ENCODE results near the gene HSPA12A. TPM values are rescaled to one million over a fixed set of nuclear protein-coding genes. Genes with fewer than 3 reads are reported as not detected.

The HSPA12A gene
- total RNA-seq, 2 experiments from 2014 or later = 0.40 to 0.41 TPM

DNA sequence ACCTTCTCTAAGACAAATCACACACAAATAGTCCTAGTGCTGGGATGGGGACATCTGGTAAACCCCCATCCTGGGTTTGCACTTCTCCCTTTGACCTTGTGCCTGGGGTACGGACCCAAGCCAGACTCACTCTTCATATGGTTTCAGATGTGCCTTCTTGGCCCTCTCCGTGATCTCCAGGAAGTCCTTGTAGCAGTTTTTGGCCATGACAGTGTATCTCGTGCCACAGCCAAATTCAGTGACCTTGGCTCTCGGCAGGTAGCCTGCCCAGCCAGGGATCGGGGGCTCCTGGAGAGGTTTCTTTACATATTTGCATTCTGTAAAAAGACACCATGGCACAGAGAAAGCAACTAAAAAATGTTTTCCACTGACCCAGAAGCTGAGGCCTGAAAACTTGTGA lies 77.7 kb downstream of the HSPA12A start:
- Mint-ChIP-seq H3K27me3 (peaks cover 27% of the 10 kb centered on the region), H3K27ac (no peak overlapping the region), H3K36me3 (no peaks in the 10 kb centered on the region), H3K9me3 (no peaks in the 10 kb centered on the region), H3K4me3 (no peak overlapping the region), H3K4me1 (ENCODE audit: low read depth) (no peaks in the 10 kb centered on the region)
- no peak for DNase-seq
- ChIA-PET CTCF (interaction anchor here (1.2 kb wide), 1 partner anchor 18 kb away, joined by 3 read pairs; no protein-coding TSS in a partner anchor), POLR2A (no interaction called here)
- intact Hi-C loops (cut with micrococcal nuclease) = no loop called here

- DNase-seq = no peak
- Mint-ChIP-seq H3K27me3 (peaks cover 18% of the 10 kb centered on the region), H3K4me3 (no peak overlapping the region), H3K27ac (no peak overlapping the region), H3K36me3 (no peaks in the 10 kb centered on the region), H3K4me1 (ENCODE audit: low read depth) (no peaks in the 10 kb centered on the region), H3K9me3 (no peaks in the 10 kb centered on the region)
- intact Hi-C loops (cut with micrococcal nuclease) = no loop called here
- ChIA-PET CTCF (no interaction called here), POLR2A (no interaction called here)
These were observed 79.0 kb downstream of the HSPA12A start for GRCh38 chr10:116663342-116663741.

GRCh38 chr10:116660860-116661259 lies 81.5 kb downstream of the HSPA12A start:
- ChIA-PET POLR2A (no interaction called here), CTCF (interaction anchor here (0.7 kb wide), 1 partner anchor 507 kb away, joined by 4 read pairs; no protein-coding TSS in a partner anchor)
- intact Hi-C loops (cut with micrococcal nuclease) = no loop called here
- Mint-ChIP-seq H3K9me3 (no peaks in the 10 kb centered on the region), H3K27me3 (peaks cover 13% of the 10 kb centered on the region), H3K27ac (no peak overlapping the region), H3K4me3 (no peak overlapping the region), H3K4me1 (ENCODE audit: low read depth) (no peaks in the 10 kb centered on the region), H3K36me3 (no peaks in the 10 kb centered on the region)
- no peak for DNase-seq

DNA sequence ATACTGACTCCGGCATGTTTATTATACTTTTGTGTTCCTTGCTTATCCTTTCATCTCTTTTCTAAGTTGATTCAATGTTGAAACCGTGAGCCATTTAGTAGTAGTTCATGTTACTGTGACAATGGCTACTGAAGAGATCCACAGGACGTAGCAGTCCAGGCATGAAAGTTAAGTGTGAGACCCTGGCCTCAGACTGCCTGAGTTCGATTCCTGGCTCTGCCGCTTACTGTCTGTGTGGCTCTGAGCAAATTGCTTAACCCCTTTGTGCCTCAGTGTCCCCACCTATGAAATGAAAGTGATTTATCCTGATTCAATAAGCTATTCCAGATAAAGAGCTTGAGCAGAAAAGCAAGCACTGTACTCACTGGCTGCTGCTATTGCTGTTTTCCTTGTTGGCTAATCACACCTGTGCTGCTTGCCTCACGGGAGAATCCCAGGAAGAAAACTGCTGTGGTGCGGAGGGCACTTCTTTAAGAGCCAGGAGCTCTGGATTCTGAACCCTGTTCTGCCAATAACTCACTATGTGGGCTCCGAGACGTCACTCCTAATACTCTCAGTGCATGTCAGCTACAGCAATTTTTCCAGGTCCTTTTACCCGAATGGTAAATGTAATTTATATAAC lies 83.2 kb downstream of the HSPA12A start:
- POLR2A ChIA-PET = no interaction called here
- H3K27ac Mint-ChIP-seq = no peak overlapping the region
- no peak overlapping the region for H3K4me3 Mint-ChIP-seq
- DNase-seq = no peak
- intact Hi-C loops (cut with micrococcal nuclease) = no loop called here
- no peaks in the 10 kb centered on the region for H3K36me3 Mint-ChIP-seq
- CTCF ChIA-PET = no interaction called here
- H3K27me3 Mint-ChIP-seq = peaks cover 13% of the 10 kb centered on the region
- no peaks in the 10 kb centered on the region for H3K4me1 Mint-ChIP-seq (ENCODE audit: low read depth)
- H3K9me3 Mint-ChIP-seq = no peaks in the 10 kb centered on the region

- intact Hi-C loops (cut with micrococcal nuclease) = no loop called here
These were observed 84.4 kb downstream of the HSPA12A start for GRCh38 chr10:116657863-116658551.

GRCh38 chr10:116656044-116656443 lies 86.3 kb downstream of the HSPA12A start:
- no peak overlapping the region for H3K4me3 Mint-ChIP-seq
- H3K9me3 Mint-ChIP-seq = no peaks in the 10 kb centered on the region
- H3K4me1 Mint-ChIP-seq (ENCODE audit: low read depth) = no peaks in the 10 kb centered on the region
- no peaks in the 10 kb centered on the region for H3K36me3 Mint-ChIP-seq
- POLR2A ChIA-PET = no interaction called here
- intact Hi-C loops (cut with micrococcal nuclease) = no loop called here
- no peak for DNase-seq
- H3K27ac Mint-ChIP-seq = no peak overlapping the region
- H3K27me3 Mint-ChIP-seq = peaks cover 4% of the 10 kb centered on the region
- CTCF ChIA-PET = no interaction called here

More at GRCh38 chr10:116657863-116658551, 84.4 kb downstream of the HSPA12A start:
- Mint-ChIP-seq H3K27me3 (peaks cover 8% of the 10 kb centered on the region), H3K27ac (no peak overlapping the region), H3K4me3 (no peak overlapping the region), H3K9me3 (no peaks in the 10 kb centered on the region), H3K36me3 (no peaks in the 10 kb centered on the region), H3K4me1 (ENCODE audit: low read depth) (no peaks in the 10 kb centered on the region)
- DNase-seq = no peak
- POLR2A ChIA-PET = no interaction called here
- CTCF ChIA-PET = no interaction called here

DNA sequence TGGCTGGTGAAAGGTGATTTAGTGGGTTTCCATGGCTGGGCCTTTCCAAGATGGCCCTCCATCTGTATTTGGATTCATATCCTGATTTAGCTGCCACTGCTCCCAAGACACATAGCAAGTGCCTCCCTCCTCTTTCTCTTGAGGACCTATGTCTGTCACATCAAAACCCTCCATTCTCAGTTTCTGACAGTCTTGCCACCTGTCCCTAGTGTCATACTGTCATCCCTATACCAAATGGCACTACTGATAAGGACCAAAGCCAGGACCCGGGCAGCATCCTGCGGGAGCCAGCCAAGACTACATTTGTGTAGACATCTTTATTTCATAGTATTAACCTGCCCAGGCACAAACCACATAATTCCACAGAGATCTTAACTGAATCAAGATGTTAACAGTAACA lies 86.8 kb downstream of the HSPA12A start:
- no peaks in the 10 kb centered on the region for H3K36me3 Mint-ChIP-seq
- H3K27me3 Mint-ChIP-seq = peaks cover 4% of the 10 kb centered on the region
- no peak overlapping the region for H3K27ac Mint-ChIP-seq
- no peak overlapping the region for H3K4me3 Mint-ChIP-seq
- ChIA-PET POLR2A (no interaction called here), CTCF (no interaction called here)
- intact Hi-C loops (cut with micrococcal nuclease) = no loop called here
- DNase-seq = no peak
- H3K4me1 Mint-ChIP-seq (ENCODE audit: low read depth) = no peaks in the 10 kb centered on the region
- no peaks in the 10 kb centered on the region for H3K9me3 Mint-ChIP-seq

DNA sequence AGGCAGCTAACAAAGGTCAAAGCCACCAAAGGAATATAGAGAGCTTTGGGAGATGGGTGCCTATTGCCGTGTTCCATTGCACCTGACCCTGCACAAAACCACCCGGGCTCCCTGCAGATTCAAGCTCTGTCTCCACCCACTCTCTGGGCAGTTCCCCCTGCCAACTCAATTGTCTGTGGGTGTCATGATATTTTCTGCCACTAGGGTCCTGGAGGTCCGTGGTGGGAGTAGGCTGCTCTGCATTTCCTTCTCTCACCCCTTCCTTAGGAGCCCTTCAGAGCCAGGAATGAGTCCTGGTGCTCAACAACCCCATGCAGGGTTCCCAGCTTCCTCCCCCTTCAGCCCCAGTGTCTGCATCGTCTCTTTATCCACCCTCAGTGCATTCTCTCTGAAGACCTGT lies 87.5 kb downstream of the HSPA12A start:
- H3K27me3 Mint-ChIP-seq = peaks cover 4% of the 10 kb centered on the region
- no peaks in the 10 kb centered on the region for H3K4me1 Mint-ChIP-seq (ENCODE audit: low read depth)
- ChIA-PET POLR2A (no interaction called here), CTCF (no interaction called here)
- peaks cover 3% of the 10 kb centered on the region for H3K9me3 Mint-ChIP-seq
- H3K36me3 Mint-ChIP-seq = no peaks in the 10 kb centered on the region
- intact Hi-C loops (cut with micrococcal nuclease) = no loop called here
- H3K27ac Mint-ChIP-seq = no peak overlapping the region
- no peak overlapping the region for H3K4me3 Mint-ChIP-seq
- no peak for DNase-seq

- no peak for DNase-seq
- ChIA-PET POLR2A (no interaction called here), CTCF (no interaction called here)
- Mint-ChIP-seq H3K4me1 (ENCODE audit: low read depth) (no peaks in the 10 kb centered on the region), H3K9me3 (peaks cover 10% of the 10 kb centered on the region), H3K36me3 (no peaks in the 10 kb centered on the region), H3K4me3 (no peak overlapping the region), H3K27me3 (peaks cover 4% of the 10 kb centered on the region), H3K27ac (no peak overlapping the region)
- intact Hi-C loops (cut with micrococcal nuclease) = no loop called here
These were observed 88.5 kb downstream of the HSPA12A start for GRCh38 chr10:116653885-116654284.

DNA sequence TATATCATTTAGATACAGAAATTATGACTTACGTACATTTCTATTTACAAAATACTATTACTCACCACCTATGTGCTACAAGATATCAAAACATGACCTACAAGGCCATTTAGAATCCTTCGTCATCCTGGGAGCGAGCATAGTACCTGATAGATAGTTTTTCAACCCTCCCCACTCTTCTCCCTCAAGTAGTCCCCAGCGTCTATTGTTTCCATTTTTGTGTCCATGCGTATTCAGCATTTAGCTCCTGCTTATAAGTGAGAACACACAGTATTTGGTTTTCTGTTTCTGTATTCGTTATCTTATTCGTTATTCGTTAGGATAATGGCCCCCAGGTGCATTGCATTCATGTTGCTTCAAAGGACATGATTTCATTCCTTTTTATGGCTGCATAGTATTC lies 93.5 kb downstream of the HSPA12A start:
- Mint-ChIP-seq H3K27me3 (peaks cover 5% of the 10 kb centered on the region), H3K27ac (no peak overlapping the region), H3K4me3 (no peak overlapping the region), H3K4me1 (ENCODE audit: low read depth) (no peaks in the 10 kb centered on the region), H3K9me3 (peaks cover 13% of the 10 kb centered on the region), H3K36me3 (no peaks in the 10 kb centered on the region)
- POLR2A ChIA-PET = no interaction called here
- DNase-seq = no peak
- intact Hi-C loops (cut with micrococcal nuclease) = no loop called here
- CTCF ChIA-PET = no interaction called here

GRCh38 chr10:116646502-116646901 lies 95.9 kb downstream of the HSPA12A start:
- peaks cover 14% of the 10 kb centered on the region for H3K27me3 Mint-ChIP-seq
- ChIA-PET CTCF (no interaction called here), POLR2A (no interaction called here)
- H3K9me3 Mint-ChIP-seq = peaks cover 13% of the 10 kb centered on the region
- intact Hi-C loops (cut with micrococcal nuclease) = no loop called here
- H3K4me1 Mint-ChIP-seq (ENCODE audit: low read depth) = no peaks in the 10 kb centered on the region
- H3K4me3 Mint-ChIP-seq = no peak overlapping the region
- H3K36me3 Mint-ChIP-seq = no peaks in the 10 kb centered on the region
- DNase-seq = no peak
- H3K27ac Mint-ChIP-seq = no peak overlapping the region

- POLR2A ChIA-PET = no interaction called here
- intact Hi-C loops (cut with micrococcal nuclease) = no loop called here
- DNase-seq = no peak
- Mint-ChIP-seq H3K27ac (no peak overlapping the region), H3K9me3 (peaks cover 10% of the 10 kb centered on the region), H3K4me3 (no peak overlapping the region), H3K36me3 (no peaks in the 10 kb centered on the region), H3K27me3 (peaks cover 18% of the 10 kb centered on the region), H3K4me1 (ENCODE audit: low read depth) (no peaks in the 10 kb centered on the region)
- CTCF ChIA-PET = no interaction called here
These were observed 104.5 kb downstream of the HSPA12A start for GRCh38 chr10:116637830-116638229.

- DNase-seq = no peak
- H3K27ac Mint-ChIP-seq = no peak overlapping the region
- no peak overlapping the region for H3K4me3 Mint-ChIP-seq
- intact Hi-C loops (cut with micrococcal nuclease) = no loop called here
- H3K36me3 Mint-ChIP-seq = no peaks in the 10 kb centered on the region
- no peaks in the 10 kb centered on the region for H3K4me1 Mint-ChIP-seq (ENCODE audit: low read depth)
- H3K9me3 Mint-ChIP-seq = peaks cover 10% of the 10 kb centered on the region
- ChIA-PET CTCF (no interaction called here), POLR2A (no interaction called here)
- peaks cover 12% of the 10 kb centered on the region for H3K27me3 Mint-ChIP-seq
These were observed 105.4 kb downstream of the HSPA12A start for GRCh38 chr10:116636976-116637375.
